Gastroesophageal sphincter (tissue), 3 donors: ENCODE measurements around the gene SPSB2.

Source experiments
- CTCF ChIP-seq, 4 experiments: fragments of 200-600 bp in 2 of 4; fragments of 450-650 bp in 2 of 4; sonication (generic) in 1 of 4; IDR thresholded peaks; one replicate each; pipeline ENCODE4 v1.5.1; 2017 to 2019; ENCODE audit warnings: antibody characterized with exemption in 4 of 4, mild to moderate bottlenecking in 2 of 4, moderate library complexity in 2 of 4
- EP300 ChIP-seq: sonication (generic); formaldehyde crosslinking; IDR thresholded peaks from one replicate; pipeline ENCODE4 v1.6.1; 2017; ENCODE audit warnings: antibody characterized with exemption, mild to moderate bottlenecking
- POLR2A ChIP-seq, 2 donors: fragments of 450-650 bp; IDR thresholded peaks; one replicate each; pipeline ENCODE4 v1.6.1; 2017; ENCODE audit warnings: antibody characterized with exemption in 2 of 2, mild to moderate bottlenecking in 2 of 2, moderate library complexity in 1 of 2

GRCh38 chr12:6842075-6842474 is 31.0 kb downstream of the SPSB2 start:
- TF ChIP-seq CTCF (IDR thresholded peaks at IDR 0.05) (no peak), EP300 (no peak), POLR2A (IDR thresholded peaks at IDR 0.05) (no peak)
